ENCODE measurements around the gene PLEKHF1. TPM values are rescaled to one million over a fixed set of nuclear protein-coding genes. Genes with fewer than 3 reads are reported as not detected.

Gene PLEKHF1
- total RNA-seq, 1 donor from 2014 or later = 0.96 TPM

GRCh38 chr19:29671393-29672160, 6.3 kb downstream of the PLEKHF1 start:
- H3K27ac Mint-ChIP-seq (ENCODE audit: unreplicated experiment) = no peak overlapping the region
- TF ChIP-seq CTCF (IDR thresholded peaks at IDR 0.05; ENCODE audit: partially characterized antibody, unreplicated experiment) = no peak
- no peak for DNase-seq

GRCh38 chr19:29672319-29672932, 7.2 kb downstream of the PLEKHF1 start:
- Mint-ChIP-seq H3K27me3 (ENCODE audit: unreplicated experiment) (peaks cover 3% of the 10 kb centered on the region), H3K4me3 (ENCODE audit: unreplicated experiment) (no peak overlapping the region), H3K4me1 (ENCODE audit: low read depth, unreplicated experiment) (peaks cover 2% of the 10 kb centered on the region), H3K27ac (ENCODE audit: unreplicated experiment) (no peak overlapping the region), H3K36me3 (ENCODE audit: unreplicated experiment) (no peaks in the 10 kb centered on the region), H3K9me3 (ENCODE audit: unreplicated experiment) (peaks cover 6% of the 10 kb centered on the region)
- no peak for TF ChIP-seq CTCF (IDR thresholded peaks at IDR 0.05; ENCODE audit: partially characterized antibody, unreplicated experiment)
- no peak for DNase-seq

More at GRCh38 chr19:29671393-29672160, 6.3 kb downstream of the PLEKHF1 start:
- no peaks in the 10 kb centered on the region for H3K4me1 Mint-ChIP-seq (ENCODE audit: low read depth, unreplicated experiment)
- peaks cover 8% of the 10 kb centered on the region for H3K27me3 Mint-ChIP-seq (ENCODE audit: unreplicated experiment)
- peaks cover 6% of the 10 kb centered on the region for H3K9me3 Mint-ChIP-seq (ENCODE audit: unreplicated experiment)
- H3K4me3 Mint-ChIP-seq (ENCODE audit: unreplicated experiment) = no peak overlapping the region
- H3K36me3 Mint-ChIP-seq (ENCODE audit: unreplicated experiment) = no peaks in the 10 kb centered on the region

- peaks cover 2% of the 10 kb centered on the region for H3K4me1 Mint-ChIP-seq (ENCODE audit: low read depth, unreplicated experiment)
- peaks cover 6% of the 10 kb centered on the region for H3K9me3 Mint-ChIP-seq (ENCODE audit: unreplicated experiment)
These were observed 7.7 kb downstream of the PLEKHF1 start for GRCh38 chr19:29672933-29673336.

GRCh38 chr19:29673451-29674371, 8.4 kb downstream of the PLEKHF1 start:
- Mint-ChIP-seq H3K27me3 (ENCODE audit: unreplicated experiment) (peaks cover 4% of the 10 kb centered on the region), H3K27ac (ENCODE audit: unreplicated experiment) (no peak overlapping the region), H3K9me3 (ENCODE audit: unreplicated experiment) (peaks cover 6% of the 10 kb centered on the region), H3K4me3 (ENCODE audit: unreplicated experiment) (no peak overlapping the region), H3K4me1 (ENCODE audit: low read depth, unreplicated experiment) (peaks cover 2% of the 10 kb centered on the region), H3K36me3 (ENCODE audit: unreplicated experiment) (no peaks in the 10 kb centered on the region)
- TF ChIP-seq CTCF (IDR thresholded peaks at IDR 0.05; ENCODE audit: partially characterized antibody, unreplicated experiment) = no peak
- DNase-seq = no peak

More at GRCh38 chr19:29672933-29673336, 7.7 kb downstream of the PLEKHF1 start:
- no peak for TF ChIP-seq CTCF (IDR thresholded peaks at IDR 0.05; ENCODE audit: partially characterized antibody, unreplicated experiment)
- H3K4me3 Mint-ChIP-seq (ENCODE audit: unreplicated experiment) = no peak overlapping the region
- H3K36me3 Mint-ChIP-seq (ENCODE audit: unreplicated experiment) = no peaks in the 10 kb centered on the region
- no peak for DNase-seq
- peaks cover 3% of the 10 kb centered on the region for H3K27me3 Mint-ChIP-seq (ENCODE audit: unreplicated experiment)
- no peak overlapping the region for H3K27ac Mint-ChIP-seq (ENCODE audit: unreplicated experiment)
